DMS53 treated with DMSO at 0.1 percent for 48 hours (cell line): ENCODE results near the gene TEDDM1.
"Not testable (repeated sequence)": the region's sequence is repeated elsewhere in the genome, so short reads cannot be mapped to it uniquely, and the experiment has no call there.

ENCODE experiments used
- DNase-seq: peaks from one replicate; lab custom pipeline; 2025; ENCODE audit not compliant: unreplicated experiment; lab: John Stamatoyannopoulos, UW

Gene TEDDM1, protein sequence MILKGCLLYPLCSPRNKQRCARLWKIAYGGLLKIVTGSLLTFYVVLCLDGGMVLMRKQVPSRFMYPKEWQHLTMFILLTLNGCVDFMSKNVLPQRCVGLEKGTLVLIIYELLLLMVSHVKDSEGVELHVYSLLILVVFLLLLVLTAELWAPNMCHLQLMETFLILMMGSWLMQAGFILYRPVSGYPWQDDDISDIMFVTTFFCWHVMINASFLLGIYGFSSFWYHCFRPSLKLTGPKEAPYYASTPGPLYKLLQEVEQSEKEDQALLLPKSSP

DNA sequence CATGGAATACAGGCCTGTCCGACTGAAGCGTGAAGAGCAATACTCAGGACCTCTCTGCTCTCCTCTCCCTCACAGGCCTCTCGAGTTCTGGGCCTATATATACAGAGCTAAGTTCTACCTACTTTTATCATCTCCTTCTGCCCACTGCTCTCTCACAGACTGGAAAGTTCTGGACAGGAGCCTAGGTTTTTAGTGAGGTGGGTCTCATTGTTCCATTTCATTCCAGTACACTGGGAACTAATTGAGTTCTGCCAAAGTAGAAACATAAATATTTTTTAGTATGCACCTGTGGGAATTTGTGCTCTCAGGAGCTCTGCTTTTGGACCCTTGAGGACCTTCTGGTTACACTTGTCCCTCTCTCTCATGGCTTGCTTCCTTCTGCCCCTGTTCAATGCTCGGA lies at the start of gene TEDDM1:
TSS of gene TEDDM1 (minus strand) at position 101 of the 400 bp plus-strand sequence. CDS start 182 bp downstream, outside the sequence.
- no peak for DNase-seq

DNA sequence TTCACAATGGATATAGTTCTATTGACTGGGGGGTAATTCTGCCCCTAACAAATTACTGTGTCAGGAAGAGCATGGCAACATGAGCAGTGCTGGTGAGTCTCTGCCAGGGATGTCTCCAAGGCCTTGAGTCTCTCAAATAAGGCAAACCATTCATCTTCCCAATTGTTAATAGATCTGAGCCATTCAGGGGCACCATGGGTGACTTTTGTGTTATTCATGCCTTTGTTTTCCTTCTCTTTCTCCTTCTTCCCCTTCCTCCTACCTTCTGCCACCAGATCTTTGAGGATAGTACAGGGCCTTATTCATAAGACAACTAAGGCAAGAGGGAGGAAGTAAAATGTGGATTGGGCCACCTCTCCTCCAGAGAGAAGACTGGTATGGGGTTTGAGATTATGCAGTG lies 49.6 kb upstream of the TEDDM1 start, which contains the start of gene RGSL1:
TSS of gene RGSL1 (plus strand) at position 60 of the 400 bp plus-strand sequence. CDS start at position 80, 20 bp downstream.
- DNase-seq, result no peak

DNA sequence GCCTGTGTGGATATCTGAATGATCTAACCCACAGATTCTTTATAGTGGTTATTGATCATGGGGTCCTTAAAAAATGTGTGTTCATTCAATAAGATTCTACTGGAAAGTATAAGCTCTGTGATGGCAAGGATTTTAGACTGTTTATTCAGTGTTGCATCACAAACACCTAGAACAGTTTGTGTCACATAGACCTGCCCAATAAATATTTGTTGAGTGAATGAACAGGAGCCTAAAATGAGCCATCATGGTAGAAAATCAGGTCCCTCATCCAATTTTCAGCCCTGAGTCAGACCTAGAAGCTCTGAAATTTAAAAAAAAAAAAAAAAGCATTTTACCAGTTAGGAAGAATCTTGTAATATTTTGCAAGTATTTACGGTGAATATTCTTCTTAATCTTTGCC lies 47.2 kb upstream of the TEDDM1 start:
- DNase-seq, result no peak

DNA sequence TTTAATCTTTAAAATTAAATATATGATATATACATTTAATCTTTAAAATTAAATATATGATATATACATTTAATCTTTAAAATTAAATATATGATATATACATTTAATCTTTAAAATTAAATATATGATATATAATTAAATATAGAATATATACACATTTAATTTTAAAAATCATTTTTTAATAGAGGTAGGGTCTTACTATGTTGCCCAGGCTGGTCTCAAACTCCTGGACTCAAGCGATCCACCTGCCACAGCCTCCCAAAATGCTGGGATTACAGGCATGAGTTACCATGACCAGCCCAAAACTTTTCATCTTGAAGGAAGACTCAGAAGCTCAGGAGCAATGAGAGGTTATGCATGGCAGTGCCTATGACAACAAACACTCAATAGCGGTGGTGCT lies 46.7 kb upstream of the TEDDM1 start:
- DNase-seq, result not testable (repeated sequence)

DNA sequence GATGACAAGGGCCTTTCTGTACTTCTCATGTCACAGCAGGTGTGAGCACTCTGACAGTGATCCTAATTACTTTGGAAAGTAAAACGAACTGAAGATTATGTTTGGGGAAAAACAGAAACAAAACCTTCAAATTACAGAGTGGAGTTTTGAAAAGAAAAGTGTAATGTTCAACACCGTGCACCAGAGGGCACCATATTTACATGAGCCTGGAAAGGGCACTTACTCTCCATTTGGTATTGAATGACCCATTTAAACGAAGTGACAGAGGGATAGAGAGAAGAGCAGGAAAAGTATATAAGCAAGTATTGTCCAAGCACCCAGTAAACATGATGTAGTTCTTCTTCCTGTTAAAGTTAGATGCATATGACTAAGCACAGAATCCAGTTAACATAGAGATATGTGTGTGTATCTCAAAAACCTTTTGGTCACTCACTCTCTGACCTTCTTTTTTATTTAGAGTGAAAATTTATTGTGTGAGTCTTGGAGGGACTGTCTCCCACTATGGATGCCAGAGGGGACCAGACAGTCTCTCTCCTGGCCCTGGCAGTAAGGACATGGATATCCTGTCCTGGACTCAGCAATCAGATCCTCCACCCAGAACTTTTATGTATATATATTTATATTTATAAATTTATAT lies 45.7 kb upstream of the TEDDM1 start:
- peak; percentile 88 for DNase-seq

DNA sequence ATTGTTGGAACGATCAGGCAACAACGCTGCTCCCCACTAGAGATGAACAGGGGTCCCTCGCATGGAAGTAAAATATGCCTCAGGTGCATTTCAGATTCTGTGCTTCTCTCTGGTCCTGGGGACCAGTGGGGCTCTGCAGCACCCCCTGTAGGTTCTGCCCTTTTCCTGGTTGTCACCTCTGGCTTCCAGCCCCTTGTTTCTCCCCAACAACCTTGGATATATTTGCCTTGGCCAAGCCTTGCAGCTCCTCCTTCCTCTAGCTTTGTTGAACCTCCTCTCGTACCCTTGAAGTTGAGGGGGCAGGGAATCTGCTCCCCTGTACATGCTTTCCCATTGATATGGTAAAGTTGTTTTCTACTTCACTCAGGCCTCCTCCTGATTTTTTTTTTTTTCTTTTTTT lies 44.0 kb upstream of the TEDDM1 start:
- DNase-seq, result no peak

DNA sequence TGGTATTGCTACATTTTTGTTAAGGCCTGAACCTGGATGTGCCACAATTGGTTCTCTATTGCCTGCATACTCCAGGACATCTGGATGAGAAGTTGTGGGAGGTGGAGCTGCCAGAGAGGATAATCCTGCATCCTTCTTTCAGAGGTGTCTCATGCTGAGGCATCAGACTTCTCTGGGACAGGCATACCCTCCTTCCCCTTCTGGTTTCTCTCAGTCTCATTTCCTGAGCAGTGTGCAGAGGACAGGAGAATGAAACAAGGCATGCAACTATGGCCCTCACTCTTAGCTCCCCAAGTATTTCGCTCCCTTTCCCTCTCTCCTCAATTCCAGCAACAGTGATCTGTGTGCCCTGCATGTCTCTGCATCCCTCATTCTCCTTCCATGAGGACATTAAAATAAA lies 41.9 kb upstream of the TEDDM1 start:
- DNase-seq, result no peak

DNA sequence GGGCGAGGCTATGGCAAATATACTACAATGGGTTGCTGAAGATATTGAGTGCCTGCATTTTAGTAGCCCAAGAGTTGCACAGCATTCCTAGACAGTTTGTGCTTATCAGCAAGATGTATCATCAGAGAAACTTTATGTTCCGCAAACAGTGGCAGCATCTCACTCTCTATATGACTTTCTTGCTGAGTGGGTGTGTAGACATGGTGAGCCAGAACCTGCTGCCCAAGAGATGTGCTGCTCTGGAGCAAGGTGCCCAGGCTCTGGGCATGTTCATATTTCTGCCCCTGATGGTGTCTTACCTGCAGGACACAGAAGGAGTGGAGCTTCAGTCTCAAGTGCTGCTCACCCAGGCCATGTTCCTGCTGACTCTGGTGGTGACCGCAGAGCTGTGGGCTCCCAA lies 41.3 kb upstream of the TEDDM1 start:
- DNase-seq, result no peak

DNA sequence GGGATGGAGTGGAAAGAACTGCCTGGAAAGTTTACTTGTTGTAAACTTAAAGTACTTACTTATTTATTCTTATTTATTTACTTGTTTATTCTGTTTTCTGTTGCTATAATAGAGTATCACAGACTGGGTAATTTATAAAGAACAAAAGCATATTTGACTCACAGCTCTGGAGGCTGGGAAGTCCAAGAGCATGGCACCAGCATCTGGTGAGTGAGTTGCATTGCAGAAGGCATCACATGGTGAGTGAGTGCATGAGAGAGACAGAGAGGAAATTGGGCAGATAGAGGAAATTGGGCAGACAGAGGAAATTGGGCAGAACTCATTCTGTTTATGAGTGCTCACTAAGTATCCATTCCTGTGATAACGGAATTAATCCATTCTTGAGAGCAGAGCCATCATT lies 37.9 kb upstream of the TEDDM1 start:
- no peak for DNase-seq

DNA sequence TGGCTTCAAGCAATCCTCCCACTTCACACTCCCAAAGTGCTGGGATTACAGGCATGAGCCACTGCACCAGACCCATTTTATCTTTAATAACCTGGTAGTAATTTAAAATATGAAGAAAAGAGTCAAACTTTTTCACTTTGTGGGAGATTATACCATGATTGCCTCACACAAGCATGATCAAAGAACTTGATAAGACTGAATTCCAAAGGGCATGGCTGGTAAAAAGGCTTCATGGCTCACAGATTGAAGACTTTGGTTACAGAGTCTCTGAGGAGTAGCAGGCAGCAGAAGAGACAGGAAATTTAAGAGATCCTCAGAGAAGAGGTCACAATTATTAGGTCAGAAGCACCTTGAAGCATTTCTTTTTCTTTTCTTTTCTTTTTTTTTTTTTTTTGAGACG lies 33.1 kb upstream of the TEDDM1 start:
- DNase-seq, result no peak

DNA sequence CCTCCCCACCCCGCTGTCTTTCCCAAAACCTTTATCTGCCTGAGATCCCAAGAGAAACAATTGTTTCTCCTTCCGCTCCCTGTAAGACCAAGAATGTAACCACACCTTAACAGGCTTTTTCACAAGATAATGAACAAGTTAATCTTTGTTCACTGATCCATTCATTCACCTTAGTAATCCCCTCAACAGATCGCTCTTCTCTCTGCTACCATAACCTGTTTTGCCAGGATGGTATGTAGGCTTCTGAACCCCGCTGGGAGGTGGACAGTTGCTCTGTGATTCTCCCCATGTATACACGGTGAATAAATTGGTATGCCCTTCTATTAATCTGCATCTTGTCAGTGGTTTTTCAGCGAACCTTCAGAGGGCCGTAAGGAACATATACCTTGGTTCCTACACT lies 30.8 kb upstream of the TEDDM1 start:
- DNase-seq, result no peak

DNA sequence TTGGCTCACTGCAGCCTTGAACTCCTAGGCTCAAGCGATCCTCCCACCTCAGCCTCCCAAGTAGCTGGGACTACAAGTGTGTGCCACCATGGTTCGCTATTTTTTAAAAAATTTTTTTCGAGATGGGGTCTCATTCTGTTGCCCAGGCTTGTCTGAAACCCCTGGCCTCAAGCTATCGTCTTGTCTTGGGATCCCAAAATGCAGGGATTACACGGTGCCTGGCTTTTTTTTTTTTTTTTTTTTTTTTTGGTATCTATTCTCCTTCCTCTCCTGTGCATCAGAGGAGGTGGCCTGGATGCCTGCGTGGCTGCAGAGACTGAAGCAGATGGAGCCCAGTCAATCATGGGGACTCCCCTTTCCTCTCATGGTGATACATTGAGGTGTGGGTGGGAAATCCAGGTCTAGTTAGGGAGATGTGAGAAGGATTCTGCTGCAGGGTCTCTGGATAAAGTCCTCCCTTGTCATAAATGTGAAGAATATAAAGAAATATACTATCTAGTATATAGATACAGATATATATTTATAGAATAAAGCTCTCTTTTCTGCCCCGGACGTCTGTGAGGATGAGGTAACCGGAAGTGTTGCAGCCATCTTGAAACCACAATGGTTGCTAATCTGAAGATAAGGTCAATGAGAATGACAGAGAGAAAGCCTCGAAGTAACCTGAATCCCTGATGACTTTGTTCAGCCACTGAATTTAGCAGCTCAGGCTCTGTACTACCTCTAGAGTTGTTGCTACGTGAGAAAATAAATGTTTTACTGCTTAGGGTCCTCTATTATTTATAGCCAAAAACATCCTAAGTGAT lies 30.0 kb upstream of the TEDDM1 start:
- DNase-seq, result no peak

DNA sequence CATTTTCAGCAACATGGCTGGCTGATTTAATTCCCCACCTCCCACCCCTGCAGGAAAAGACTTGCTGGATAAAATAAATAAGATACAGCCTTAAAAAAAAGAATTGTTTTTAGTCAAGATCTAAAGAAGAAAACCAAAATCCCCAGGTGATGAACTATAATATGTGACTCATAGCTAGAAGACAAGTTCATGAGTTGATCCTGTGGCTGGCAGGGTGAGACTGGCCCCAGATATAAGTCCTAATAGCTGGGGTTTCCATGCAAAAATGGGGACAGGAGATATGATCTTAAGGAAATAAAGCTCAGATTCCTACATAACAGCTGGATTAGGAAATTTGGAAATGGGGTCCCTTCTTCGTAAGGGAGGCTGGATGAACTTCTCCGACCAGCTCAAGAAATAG lies 27.6 kb upstream of the TEDDM1 start:
- DNase-seq, result no peak

DNA sequence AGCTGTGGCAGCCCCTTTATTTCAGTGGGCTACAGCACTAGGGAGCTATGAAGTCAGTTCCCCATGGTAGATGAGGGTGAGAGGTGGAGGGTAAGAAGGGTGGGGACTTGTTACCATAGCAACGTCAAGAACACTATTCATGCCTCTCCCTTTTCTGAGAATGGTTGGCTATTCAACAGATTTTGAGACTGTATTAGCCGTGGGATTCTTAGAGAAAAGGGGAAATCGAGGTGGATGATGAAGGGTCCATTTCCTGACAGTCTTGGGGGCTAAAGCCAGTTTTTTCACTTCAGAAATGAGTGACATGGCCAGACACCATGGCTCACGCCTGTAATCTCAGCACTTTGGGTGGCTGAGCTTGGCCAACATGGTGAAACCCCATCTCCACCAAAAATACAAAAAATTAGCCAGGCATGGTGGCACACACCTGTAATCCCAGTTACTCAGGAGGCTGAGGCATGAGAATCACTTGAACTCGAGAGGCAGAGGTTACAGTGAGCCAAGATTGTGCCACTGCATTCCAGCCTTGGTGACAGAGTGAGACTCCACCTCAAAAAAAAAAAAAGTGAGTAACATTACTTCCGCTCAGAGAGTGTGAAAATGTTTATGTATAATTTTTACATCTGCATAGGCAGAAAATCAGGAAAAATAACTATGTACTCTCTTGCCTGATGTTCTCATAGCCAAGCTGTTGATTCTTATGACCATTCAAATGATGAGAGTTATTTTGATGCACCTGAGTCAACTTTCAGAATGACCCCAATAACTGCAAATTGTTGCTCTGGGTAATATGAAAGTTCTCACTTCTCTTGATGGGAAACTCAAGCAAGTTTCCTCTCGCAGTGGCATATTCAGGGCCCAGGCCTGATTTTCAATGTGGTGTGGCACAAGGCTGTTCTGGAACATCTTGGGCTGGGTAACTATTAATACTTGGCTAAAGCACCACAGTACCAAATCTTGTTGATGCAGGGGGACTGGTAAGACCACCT lies 26.3 kb upstream of the TEDDM1 start:
- no peak for DNase-seq

DNA sequence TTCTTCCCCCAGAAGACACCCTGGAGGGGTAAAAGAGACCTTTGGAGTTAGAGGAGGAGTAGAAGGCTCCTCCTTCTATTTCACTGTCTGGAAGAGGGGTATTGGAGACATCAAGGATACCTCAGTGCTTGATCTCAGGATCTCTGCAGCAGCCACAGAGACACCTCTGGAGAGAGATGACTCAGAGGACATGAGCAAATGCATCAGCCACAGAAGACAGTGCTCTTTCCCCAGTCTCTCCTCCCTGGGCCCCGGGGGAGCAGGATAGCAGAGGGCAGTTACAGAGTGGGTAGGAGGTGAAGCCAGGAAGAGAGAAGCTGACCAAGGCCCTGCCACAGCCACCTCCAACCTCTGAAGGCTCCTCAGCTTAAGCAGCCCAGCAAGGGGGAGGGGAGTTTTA lies 15.3 kb upstream of the TEDDM1 start:
- DNase-seq, result no peak

DNA sequence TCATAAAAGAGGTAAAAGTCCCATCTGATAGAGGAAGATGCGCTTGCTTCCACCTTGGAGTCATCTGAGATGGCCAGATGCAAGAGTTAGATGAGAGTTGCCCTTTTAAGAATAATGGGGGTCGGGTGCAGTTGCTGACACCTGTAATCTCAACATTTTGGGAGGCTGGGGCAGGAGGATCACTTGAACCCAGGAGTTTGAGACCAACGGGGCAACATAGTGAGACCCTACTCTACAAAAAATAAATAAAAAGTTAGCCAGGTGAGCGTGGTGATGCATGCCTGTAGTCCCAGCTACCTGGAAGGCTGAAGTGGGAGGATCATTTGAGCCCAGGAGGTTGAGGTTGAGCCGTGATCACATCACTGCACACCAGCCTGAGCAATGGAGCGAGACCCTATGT lies 13.5 kb upstream of the TEDDM1 start:
- DNase-seq, result no peak

DNA sequence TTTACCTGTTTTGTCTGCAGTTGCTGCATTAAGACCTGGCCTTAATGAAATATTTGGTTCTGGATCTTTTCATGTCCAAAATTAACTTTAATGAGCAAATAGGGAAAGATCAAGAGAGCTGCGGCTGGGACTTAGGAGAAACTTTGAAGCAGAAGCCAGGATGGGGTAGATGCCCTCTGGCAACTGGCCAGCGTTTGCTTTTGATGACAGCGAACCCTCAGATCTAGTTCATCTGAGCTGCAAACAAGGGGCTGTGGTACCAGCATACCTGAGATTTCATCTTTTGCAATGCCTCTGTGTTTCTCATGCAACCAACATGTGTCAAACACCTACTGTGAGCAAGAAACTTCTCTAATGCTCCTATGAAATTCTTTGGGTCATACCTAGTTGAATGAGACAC lies 13.0 kb upstream of the TEDDM1 start:
- DNase-seq, result no peak

DNA sequence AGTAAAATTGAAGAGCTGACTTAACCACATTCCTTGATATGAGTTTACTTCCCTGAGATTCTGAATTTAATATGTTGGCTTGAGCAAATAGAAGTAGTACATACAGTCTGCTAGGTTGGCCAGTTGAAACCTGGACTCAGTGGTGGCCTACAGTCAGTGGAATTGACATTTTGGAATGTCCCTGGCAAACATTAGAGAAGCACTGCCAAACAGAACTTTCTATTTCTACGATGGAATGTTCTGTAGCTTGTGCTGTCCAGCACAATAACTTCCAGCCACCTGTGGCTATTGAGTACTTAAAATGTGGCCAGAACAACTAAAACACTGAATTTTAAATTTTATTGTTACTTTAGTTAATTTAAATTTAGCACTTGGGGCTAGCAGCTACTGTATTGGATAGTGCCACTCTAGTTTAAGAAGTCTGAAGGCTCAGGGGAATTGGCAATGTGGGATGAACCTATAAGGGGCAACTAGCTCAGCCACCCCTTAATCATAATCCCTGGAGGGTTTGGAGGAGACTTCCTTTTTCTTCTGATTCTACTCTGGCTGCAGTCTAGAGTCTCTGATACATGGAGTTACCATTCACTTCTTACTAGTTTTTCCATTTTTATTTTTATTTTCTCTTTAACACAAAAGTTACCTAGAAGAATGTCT lies 10.3 kb upstream of the TEDDM1 start:
- no peak for DNase-seq

DNA sequence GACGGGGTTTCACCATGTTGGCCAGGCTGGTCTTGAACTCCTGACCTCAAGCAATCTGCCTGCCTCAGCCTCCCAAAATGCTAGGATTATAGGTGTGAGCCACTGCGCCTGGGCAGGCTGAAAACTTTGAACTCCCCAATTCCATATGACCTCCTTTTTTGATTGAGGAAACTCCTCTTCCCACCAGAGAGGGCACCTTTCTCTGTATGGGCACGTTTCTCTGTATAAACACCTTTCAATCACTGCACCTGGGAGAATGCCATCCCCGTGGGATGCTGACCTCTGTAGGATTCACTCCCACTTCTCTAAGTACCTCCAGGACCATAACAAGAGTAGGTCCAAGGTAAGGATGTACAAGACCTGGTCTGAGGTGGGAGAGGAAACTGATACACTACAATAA lies 9.7 kb upstream of the TEDDM1 start:
- no peak for DNase-seq

DNA sequence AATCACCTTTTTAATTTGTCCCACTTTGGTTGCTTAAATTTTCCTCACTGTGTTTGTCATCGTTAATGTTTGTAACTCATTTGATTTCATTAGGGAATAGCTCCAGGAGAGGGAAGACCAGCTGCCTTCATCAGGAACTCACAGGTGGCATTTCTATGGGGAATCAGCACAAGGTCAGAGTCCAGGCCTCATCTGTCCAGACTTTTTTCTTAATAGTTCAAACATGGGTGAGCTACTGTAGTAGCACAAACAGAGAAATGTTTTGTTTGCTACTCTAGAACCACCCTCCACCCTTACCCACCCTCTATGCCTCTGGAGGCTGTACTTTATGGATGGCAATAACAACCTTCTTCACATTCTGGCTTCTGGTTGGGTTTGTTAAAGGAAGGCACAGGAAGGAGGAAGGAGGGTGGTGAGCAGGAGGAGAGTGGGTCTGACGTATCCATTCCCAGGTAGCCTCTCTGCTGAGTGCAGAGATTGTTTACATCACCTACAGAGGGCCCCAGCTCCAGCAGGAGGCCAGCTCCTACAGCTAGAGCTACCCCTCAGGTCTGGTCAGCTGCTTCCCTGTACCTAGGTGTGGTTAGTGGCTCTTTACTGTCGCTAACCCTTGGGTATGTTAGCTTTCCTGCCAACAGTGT lies 8.1 kb upstream of the TEDDM1 start:
- peak; percentile 75 for DNase-seq
